Neuronal stem cell (in vitro differentiated cells): ENCODE data around the gene TPO.
A peak's percentile ranks its signal among the peaks of the same experiment; 100 is the strongest.
"Not testable (repeated sequence)": the region's sequence is repeated elsewhere in the genome, so short reads cannot be mapped to it uniquely, and the experiment has no call there.

Source experiments
- DNase-seq: peaks from one replicate; pipeline ENCODE4 v3.0.0-alpha.2; 2013; ENCODE audit warnings: low spot score
- H2AFZ ChIP-seq: one replicate; pipeline ENCODE4 v1.6.1; 2013; ENCODE audit warnings: mild to moderate bottlenecking, low read length, inconsistent platforms
- H2AK5ac ChIP-seq: 2 replicates; pipeline ENCODE4 v1.6.1; 2013; ENCODE audit warnings: low read depth, mild to moderate bottlenecking, inconsistent platforms, low read length, moderate library complexity, mixed read lengths
- H2BK120ac ChIP-seq: 2 replicates; pipeline ENCODE4 v1.6.1; 2013; ENCODE audit warnings: low read depth, mild to moderate bottlenecking, inconsistent platforms, low read length, moderate library complexity, mixed read lengths
- H2BK12ac ChIP-seq: one replicate; pipeline ENCODE4 v1.6.1; 2013; ENCODE audit warnings: low read length, inconsistent platforms
- H2BK15ac ChIP-seq: 2 replicates; pipeline ENCODE4 v1.6.1; 2013; ENCODE audit warnings: mild to moderate bottlenecking, low read length, inconsistent platforms, mixed read lengths
- H2BK5ac ChIP-seq: one replicate; pipeline ENCODE4 v1.6.1; 2013; ENCODE audit warnings: inconsistent platforms, mild to moderate bottlenecking, low read length, moderate library complexity
- H3K14ac ChIP-seq: one replicate; pipeline ENCODE4 v1.6.1; 2013; ENCODE audit warnings: low read length, inconsistent platforms
- H3K18ac ChIP-seq: 2 replicates; pipeline ENCODE4 v1.6.1; 2013; ENCODE audit warnings: low read length, inconsistent platforms
- H3K23ac ChIP-seq: 2 replicates; pipeline ENCODE4 v1.6.1; 2013; ENCODE audit warnings: low read depth, mild to moderate bottlenecking, mixed read lengths, low read length, inconsistent platforms; ENCODE audit not compliant: poor library complexity
- H3K27ac ChIP-seq: replicated peaks from 3 replicates; pipeline ENCODE4 v1.5.1; 2013; ENCODE audit warnings: low read length, inconsistent platforms
- H3K27me3 ChIP-seq, 3 experiments: 2 replicates each; pipeline ENCODE4 v1.6.1; 2013; ENCODE audit warnings: low read length in 3 of 3, mild to moderate bottlenecking in 2 of 3, inconsistent platforms in 1 of 3, low read depth in 1 of 3, mixed read lengths in 1 of 3, moderate library complexity in 1 of 3; ENCODE audit not compliant: control insufficient read depth in 3 of 3, insufficient read depth in 3 of 3
- H3K36me3 ChIP-seq, 2 donors: replicated peaks in 1 of 2; 2 replicates each; pipeline ENCODE4 v1.6.1; 2013; ENCODE audit warnings: low read length in 2 of 2; ENCODE audit not compliant: control insufficient read depth in 2 of 2, insufficient read depth in 2 of 2
- H3K4ac ChIP-seq: 2 replicates; pipeline ENCODE4 v1.6.1; 2013; ENCODE audit warnings: inconsistent platforms, mild to moderate bottlenecking, low read length, moderate library complexity
- H3K4me1 ChIP-seq, 2 donors: 1 replicate in 1 of 2; 2 replicates in 1 of 2; pipeline ENCODE4 v1.6.1; 2013; ENCODE audit warnings: low read length in 2 of 2, low read depth in 1 of 2; ENCODE audit not compliant: control insufficient read depth in 2 of 2, insufficient read depth in 1 of 2
- H3K4me2 ChIP-seq: one replicate; pipeline ENCODE4 v1.6.1; 2013; ENCODE audit warnings: mild to moderate bottlenecking, low read length, inconsistent platforms; ENCODE audit not compliant: insufficient read depth, poor library complexity, severe bottlenecking
- H3K4me3 ChIP-seq, 2 donors: 2 replicates each; pipeline ENCODE4 v1.5.1; 2013; ENCODE audit warnings: low read length in 2 of 2, mild to moderate bottlenecking in 2 of 2, inconsistent platforms in 1 of 2, moderate library complexity in 1 of 2
- H3K79me1 ChIP-seq: one replicate; pipeline ENCODE4 v1.6.1; 2013; ENCODE audit warnings: low read depth, mild to moderate bottlenecking, inconsistent platforms, low read length, moderate library complexity
- H3K9ac ChIP-seq: one replicate; pipeline ENCODE4 v1.6.1; 2013; ENCODE audit warnings: mild to moderate bottlenecking, low read depth, low read length, inconsistent platforms; ENCODE audit not compliant: poor library complexity
- H3K9me3 ChIP-seq, 2 donors: replicated peaks in 1 of 2; 2 replicates each; pipeline versions ENCODE3 to v1.6.1; 2013; ENCODE audit warnings: low read length in 2 of 2, mild to moderate bottlenecking in 2 of 2, inconsistent platforms in 1 of 2, low read depth in 1 of 2, mixed read lengths in 1 of 2, moderate library complexity in 1 of 2; ENCODE audit not compliant: control insufficient read depth in 2 of 2, insufficient read depth in 1 of 2
- H4K8ac ChIP-seq: one replicate; pipeline ENCODE4 v1.6.1; 2013; ENCODE audit warnings: low read depth, mild to moderate bottlenecking, inconsistent platforms, low read length, moderate library complexity
- H4K91ac ChIP-seq: one replicate; pipeline ENCODE4 v1.6.1; 2013; ENCODE audit warnings: low read length, low read depth, mild to moderate bottlenecking, inconsistent platforms; ENCODE audit not compliant: poor library complexity
- WGBS, 2 donors: extraction: QIAGEN DNeasy Blood & Tissue Kit; methylation state at CpG; one replicate each; pipeline ENCODE4 v1.1.7; 2013; ENCODE audit warnings: missing lambda C conversion rate in 2 of 2, mixed read lengths in 1 of 2; ENCODE audit not compliant: insufficient read length in 2 of 2, insufficient replicate concordance in 1 of 2; ENCODE audit errors: extremely low coverage in 2 of 2; 5-methylcytosine and 5-hydroxymethylcytosine counted together

The TPO gene

DNA sequence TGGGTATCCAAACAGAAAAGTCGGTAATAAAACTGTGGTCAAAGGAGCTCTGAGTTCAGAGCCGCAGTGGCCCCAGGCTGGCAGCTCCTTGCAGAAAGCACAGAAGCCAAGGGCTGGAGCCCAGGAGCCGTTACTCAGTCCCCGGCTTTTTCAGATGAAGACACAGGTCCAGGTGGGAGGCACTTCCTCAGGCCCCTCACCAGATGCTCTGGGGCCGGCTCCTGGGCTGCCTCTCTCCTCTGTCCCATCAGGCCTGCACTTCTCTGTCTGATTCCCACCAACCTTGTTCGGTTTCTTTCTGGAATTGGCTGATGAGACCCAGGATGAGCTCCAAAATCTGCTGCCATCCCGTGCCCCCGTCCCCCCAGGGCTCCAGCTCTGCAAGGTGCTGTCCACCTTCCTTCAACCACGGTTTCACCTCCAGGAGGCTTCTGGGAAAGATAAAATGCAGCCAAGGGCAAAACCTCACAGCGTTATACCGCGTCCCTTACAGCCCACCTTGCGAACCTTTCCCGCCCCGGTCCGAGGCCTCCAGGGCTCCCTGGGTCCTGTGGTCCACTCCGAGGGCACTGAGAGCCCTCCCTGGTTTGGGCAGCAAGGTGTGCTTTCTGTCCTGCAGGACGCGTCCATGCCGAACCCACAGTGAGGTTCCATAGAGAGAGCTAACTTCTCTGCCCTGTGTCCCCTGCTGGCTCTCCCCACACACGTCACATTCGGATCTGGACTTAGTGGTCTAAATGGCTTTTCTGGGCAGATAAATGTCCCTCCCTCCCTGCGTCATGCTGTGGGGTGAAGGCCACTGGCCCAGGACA, 102.9 kb downstream of the TPO start:
- Histone ChIP-seq H4K8ac (no peak overlapping the region), H3K4me2 (no peak overlapping the region), H3K18ac (peak overlapping the region; percentile 41), H3K9me3 (no peaks in the 10 kb centered on the region), H3K9ac (no peak overlapping the region), H3K4me1 (no peaks in the 10 kb centered on the region), H3K36me3 (no peaks in the 10 kb centered on the region), H3K23ac (peak overlapping the region; percentile 36), H2AFZ (no peak overlapping the region), H2BK15ac (no peak overlapping the region), H3K4me3 (no peak overlapping the region), H4K91ac (no peak overlapping the region), H3K4ac (no peak overlapping the region), H3K27me3 (no peaks in the 10 kb centered on the region), H2AK5ac (peak overlapping the region; percentile 14), H3K14ac (peak overlapping the region; percentile 47), H2BK120ac (peak overlapping the region; percentile 81), H2BK5ac (no peak overlapping the region), H3K27ac (no peak overlapping the region), H2BK12ac (no peak overlapping the region), H3K79me1 (no peaks in the 10 kb centered on the region)
- DNase-seq, result no peak
- WGBS, 2 donors, result no CpG with 5 or more reads among the region's 23 CpGs

DNA sequence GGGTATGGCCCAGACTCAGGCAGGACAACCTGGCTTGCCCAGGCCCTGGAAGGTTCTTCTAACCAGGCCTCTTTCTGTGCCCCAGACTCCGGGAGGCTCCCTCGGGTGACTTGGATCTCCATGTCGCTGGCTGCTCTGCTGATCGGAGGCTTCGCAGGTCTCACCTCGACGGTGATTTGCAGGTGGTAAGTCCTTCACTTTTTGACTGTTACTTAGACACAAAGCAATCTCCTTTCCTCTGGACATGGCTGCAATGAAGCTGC, 103.5 kb downstream of the TPO start:
- Histone ChIP-seq H3K4me3 (no peak overlapping the region), H4K8ac (no peak overlapping the region), H2AK5ac (peak overlapping the region; percentile 14), H2BK5ac (no peak overlapping the region), H2AFZ (no peak overlapping the region), H3K9ac (no peak overlapping the region), H2BK15ac (no peak overlapping the region), H3K9me3 (no peaks in the 10 kb centered on the region), H3K23ac (peak overlapping the region; percentile 36), H2BK120ac (peak overlapping the region; percentile 81), H3K4me1 (no peaks in the 10 kb centered on the region), H3K36me3 (no peaks in the 10 kb centered on the region), H2BK12ac (no peak overlapping the region), H3K18ac (no peak overlapping the region), H3K27ac (no peak overlapping the region), H3K4ac (no peak overlapping the region), H3K27me3 (no peaks in the 10 kb centered on the region), H4K91ac (no peak overlapping the region), H3K14ac (no peak overlapping the region), H3K79me1 (no peaks in the 10 kb centered on the region), H3K4me2 (no peak overlapping the region)
- no CpG with 5 or more reads among the region's 7 CpGs for WGBS, 2 donors
- no peak for DNase-seq

DNA sequence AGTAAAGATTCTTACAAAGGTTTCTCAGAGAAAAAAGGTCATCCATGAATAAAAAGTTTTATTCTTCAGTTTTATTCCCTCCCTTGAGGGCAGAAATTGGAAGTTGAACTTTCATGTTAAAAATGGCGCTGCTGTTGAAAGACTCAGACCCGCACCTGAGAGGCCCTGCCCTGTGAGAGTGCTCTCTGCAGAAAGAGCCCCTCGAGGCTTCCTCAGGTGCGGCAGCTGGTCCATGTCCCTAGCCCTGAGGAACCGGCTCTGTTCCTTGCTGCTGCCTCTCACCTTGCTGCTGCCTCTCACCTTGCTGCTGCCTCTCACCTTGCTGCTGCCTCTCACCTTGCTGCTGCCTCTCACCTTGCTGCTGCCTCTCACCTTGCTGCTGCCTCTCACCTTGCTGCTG, 104.0 kb downstream of the TPO start:
- H3K23ac ChIP-seq, H3K79me1 ChIP-seq, H3K4me2 ChIP-seq, H3K9ac ChIP-seq, H3K14ac ChIP-seq, H3K9me3 ChIP-seq, H3K4me1 ChIP-seq, H2BK120ac ChIP-seq, H3K4me3 ChIP-seq, H3K18ac ChIP-seq, H2AK5ac ChIP-seq, H2BK12ac ChIP-seq, DNase-seq, H4K91ac ChIP-seq, H3K27me3 ChIP-seq, H3K36me3 ChIP-seq, H2AFZ ChIP-seq, H3K27ac ChIP-seq, H3K4ac ChIP-seq, H2BK15ac ChIP-seq, H4K8ac ChIP-seq, H2BK5ac ChIP-seq: not testable (repeated sequence)
- no CpG with 5 or more reads among the region's 5 CpGs for WGBS, 2 donors

DNA sequence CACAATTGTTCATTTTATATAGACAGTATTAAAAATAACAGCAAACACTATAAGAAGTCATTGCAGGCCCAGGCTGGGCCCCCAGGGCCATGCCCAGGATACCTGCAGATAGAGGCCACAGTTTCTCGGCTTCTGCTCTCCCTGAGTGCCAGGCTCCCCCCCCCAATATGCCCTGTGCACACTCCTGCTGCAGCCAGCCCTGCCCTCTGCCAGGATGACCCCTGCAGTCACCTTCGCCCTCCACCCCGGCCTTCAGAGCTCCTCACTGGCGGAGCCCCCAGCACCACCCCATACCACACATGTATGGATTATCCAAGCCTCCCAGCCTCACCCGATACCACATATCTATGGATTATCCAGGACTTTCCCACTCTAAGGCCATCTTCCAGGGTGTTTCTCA, 104.5 kb downstream of the TPO start:
- WGBS, 2 donors, result no CpG with 5 or more reads among the region's 5 CpGs
- H2AK5ac ChIP-seq, result no peak overlapping the region
- no peak for DNase-seq

More for the DNA sequence above, 104.5 kb downstream of the TPO start:
- Histone ChIP-seq H3K79me1 (no peaks in the 10 kb centered on the region), H3K9ac (no peak overlapping the region), H2BK5ac (no peak overlapping the region), H2BK15ac (no peak overlapping the region), H2AFZ (no peak overlapping the region), H3K27ac (no peak overlapping the region), H3K18ac (peak overlapping the region; percentile 22), H2BK12ac (no peak overlapping the region), H3K23ac (no peak overlapping the region), H3K4me1 (no peaks in the 10 kb centered on the region), H4K8ac (no peak overlapping the region), H3K27me3 (no peaks in the 10 kb centered on the region), H3K14ac (no peak overlapping the region), H3K9me3 (no peaks in the 10 kb centered on the region), H2BK120ac (no peak overlapping the region), H3K4ac (no peak overlapping the region), H3K4me3 (no peak overlapping the region), H4K91ac (no peak overlapping the region), H3K4me2 (no peak overlapping the region), H3K36me3 (no peaks in the 10 kb centered on the region)
